Left lung (tissue), 10 donors: ENCODE measurements around the gene TACC2. TPM values are rescaled to one million over a fixed set of nuclear protein-coding genes. Genes with fewer than 3 reads are reported as not detected.
A peak's percentile ranks its signal among the peaks of the same experiment; 100 is the strongest.

Experiments
- ATAC-seq: fragments of 200-7000 bp; cut with Tn5 transposase; one replicate; pipeline ENCODE4 v1.9.1; 2020; ENCODE audit warnings: moderate library complexity
- DNase-seq, 4 donors: peaks; one replicate each; pipeline ENCODE4 v3.0.0-alpha.2; 2013 to 2020
- H3K27ac ChIP-seq, 2 donors: fragments of 200-600 bp; sonication (generic) in 1 of 2; one replicate each; pipeline versions ENCODE4 v1.5.0 to v1.8.0; 2020 to 2021
- H3K27me3 ChIP-seq, 2 donors: fragments of 200-600 bp; sonication (generic) in 1 of 2; one replicate each; pipeline versions ENCODE4 v1.5.0 to v1.8.0; 2020 to 2021
- H3K36me3 ChIP-seq, 2 donors: fragments of 200-600 bp; sonication (generic) in 1 of 2; one replicate each; pipeline versions ENCODE4 v1.5.0 to v1.8.0; 2020 to 2021
- H3K4me1 ChIP-seq, 2 donors: fragments of 200-600 bp; one replicate each; pipeline ENCODE4 v1.8.0; 2021
- H3K4me3 ChIP-seq, 2 donors: fragments of 200-600 bp; sonication (generic) in 1 of 2; one replicate each; pipeline versions ENCODE4 v1.5.0 to v1.8.0; 2020 to 2021; ENCODE audit warnings: mild to moderate bottlenecking in 1 of 2
- H3K9me3 ChIP-seq, 2 donors: fragments of 200-600 bp; sonication (generic) in 1 of 2; one replicate each; pipeline versions ENCODE4 v1.5.0 to v1.8.0; 2020 to 2021
- CTCF ChIP-seq, 2 donors: fragments of 200-600 bp; sonication (generic) in 1 of 2; IDR thresholded peaks; one replicate each; pipeline versions ENCODE4 v1.5.0 to v1.8.0; 2021; ENCODE audit warnings: antibody characterized with exemption in 2 of 2
- intact Hi-C, 2 donors: fragments of 100-400 bp; cut with DNase I; formaldehyde crosslinking; loops; one replicate each; pipeline versions ENCODE4 v1.11.2 to v1.14.2; 2022
- polyA plus RNA-seq, 6 donors: library from polyadenylated mRNA; unstranded; fragments of 120-200 nt; gene quantifications; one replicate each; pipeline ENCODE4 v1.2.1, GENCODE V29; 2013; ENCODE audit not compliant: insufficient read length in 6 of 6
- total RNA-seq, 2 donors: library from RNA; stranded (reverse); fragmentation: NEBNext Ultra II Directional; extraction: Animal tissue kit (Norgen Biotek cat#: 25700); gene quantifications; one replicate each; pipeline ENCODE4 v1.2.1, GENCODE V29; 2021
- donor health status: DM: no; HTN: yes; CAD: no.
- donor health status: DM: no; HTN: no; CAD: no.

The TACC2 gene
- total and polyA plus RNA-seq, 8 donors: 21.0 to 193 (median 23.9) TPM

DNA sequence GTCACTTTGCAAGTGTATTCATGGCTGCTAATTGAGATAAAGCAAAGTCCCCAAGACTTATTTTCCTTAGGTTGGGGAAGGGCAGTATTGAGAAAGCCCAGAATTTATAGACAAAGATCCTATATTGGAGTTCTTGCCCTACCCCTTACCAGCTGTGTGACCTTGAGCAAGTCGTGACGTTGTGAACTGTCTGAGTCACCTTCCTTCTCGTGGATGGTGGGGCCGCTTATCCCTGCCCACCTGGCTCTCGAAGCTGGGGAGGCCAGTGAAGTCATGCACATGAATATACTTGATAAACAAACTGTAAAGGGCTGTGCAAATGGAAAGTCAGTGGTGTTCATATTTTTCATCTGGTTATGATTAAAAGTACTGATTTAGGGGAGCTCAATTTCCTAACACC lies 127.4 kb downstream of the TACC2 start:
- intact Hi-C loops: loop anchor here in 1 of 2 donors (10.0 kb wide), 1 partner anchor 62 kb away; no protein-coding TSS in a partner anchor
- peaks cover 8 to 48% of the 10 kb centered on the region in 2 donors for H3K4me1 ChIP-seq
- no peak for ATAC-seq

DNA sequence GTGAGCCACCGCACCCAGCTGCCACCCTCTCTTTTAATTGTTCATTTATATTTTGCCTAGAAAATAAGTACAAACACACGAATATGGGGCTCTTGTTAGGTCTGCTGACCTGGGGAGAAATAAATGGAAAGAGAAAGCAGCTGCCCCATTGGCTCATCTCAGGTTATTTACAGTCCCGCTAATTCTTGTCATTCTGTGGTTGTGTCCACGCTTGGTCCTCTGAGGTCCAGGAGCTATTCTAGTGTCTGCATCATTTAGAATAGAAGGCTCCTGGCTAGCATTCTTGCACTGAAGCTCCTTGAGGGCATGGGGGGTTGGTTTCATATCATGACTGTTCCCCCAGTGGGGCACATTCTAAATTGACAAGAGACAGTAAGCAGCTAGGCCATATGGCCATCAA lies 128.5 kb downstream of the TACC2 start:
- no peak for ATAC-seq
- intact Hi-C loops: loop anchor here in 1 of 2 donors (10.0 kb wide), 1 partner anchor 63 kb away; no protein-coding TSS in a partner anchor
- H3K27me3 ChIP-seq: peaks cover 0 to 25% of the 10 kb centered on the region in 2 donors
- no peak overlapping the region for H3K4me3 ChIP-seq
- peaks cover 3 to 42% of the 10 kb centered on the region in 2 donors for H3K4me1 ChIP-seq
- TF ChIP-seq CTCF (IDR thresholded peaks at IDR 0.05): no peak
- DNase-seq: no peak
- peak overlapping the region in 1 of 2 donors; percentile 97 for H3K27ac ChIP-seq
- no peaks in the 10 kb centered on the region for H3K36me3 ChIP-seq
- no peaks in the 10 kb centered on the region for H3K9me3 ChIP-seq

More for the DNA sequence above, 127.4 kb downstream of the TACC2 start:
- Histone ChIP-seq H3K36me3 (no peaks in the 10 kb centered on the region), H3K9me3 (no peaks in the 10 kb centered on the region), H3K27me3 (peaks cover 0 to 34% of the 10 kb centered on the region in 2 donors), H3K4me3 (no peak overlapping the region), H3K27ac (peak overlapping the region; percentile 37 to 97)
- TF ChIP-seq CTCF (IDR thresholded peaks at IDR 0.05): no peak
- peak in 1 of 4 donors; percentile 48 for DNase-seq

DNA sequence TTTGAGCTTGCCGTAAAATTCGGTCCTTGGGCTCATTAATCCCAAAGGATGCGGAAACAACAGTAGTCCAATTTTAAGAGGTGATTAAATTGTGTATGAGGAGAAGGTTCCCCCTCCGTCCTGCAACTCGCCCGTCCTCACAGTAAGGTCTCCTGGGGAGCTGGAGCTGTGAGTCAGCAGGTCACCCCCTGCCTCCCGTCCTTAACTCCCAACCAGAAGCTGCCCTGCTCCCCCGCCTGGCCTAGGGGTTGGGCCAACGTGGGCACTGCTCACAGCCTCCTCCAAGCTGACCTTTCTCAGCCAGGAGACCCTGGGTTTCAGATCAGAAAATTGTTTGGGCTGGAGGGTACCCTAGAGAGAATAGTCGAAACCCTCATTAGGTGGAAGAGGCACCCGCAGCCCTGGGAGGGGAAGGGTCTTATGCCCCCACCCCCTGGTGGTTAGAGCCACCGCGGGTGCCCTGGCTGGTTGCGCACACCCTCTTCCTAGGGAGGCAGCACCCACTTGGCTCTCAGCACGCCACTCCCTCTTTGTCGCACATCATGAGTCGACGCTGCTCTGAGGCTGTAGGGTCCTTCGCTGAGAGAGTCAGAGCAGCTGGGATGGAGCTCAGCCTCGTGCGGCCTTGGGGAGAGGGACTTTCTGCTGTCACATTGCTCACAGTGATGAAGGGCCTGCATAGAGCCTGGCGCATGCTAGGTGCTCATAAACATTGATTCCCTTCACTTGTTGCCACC lies 131.2 kb downstream of the TACC2 start:
- Histone ChIP-seq H3K36me3 (no peaks in the 10 kb centered on the region), H3K4me3 (no peak overlapping the region), H3K27ac (peak overlapping the region; percentile 14 to 75), H3K27me3 (no peaks in the 10 kb centered on the region), H3K4me1 (peaks cover 0 to 33% of the 10 kb centered on the region in 2 donors), H3K9me3 (no peaks in the 10 kb centered on the region)
- intact Hi-C loops: no loop called here
- DNase-seq (no peak), ATAC-seq (no peak)
- no peak for TF ChIP-seq CTCF (IDR thresholded peaks at IDR 0.05)

DNA sequence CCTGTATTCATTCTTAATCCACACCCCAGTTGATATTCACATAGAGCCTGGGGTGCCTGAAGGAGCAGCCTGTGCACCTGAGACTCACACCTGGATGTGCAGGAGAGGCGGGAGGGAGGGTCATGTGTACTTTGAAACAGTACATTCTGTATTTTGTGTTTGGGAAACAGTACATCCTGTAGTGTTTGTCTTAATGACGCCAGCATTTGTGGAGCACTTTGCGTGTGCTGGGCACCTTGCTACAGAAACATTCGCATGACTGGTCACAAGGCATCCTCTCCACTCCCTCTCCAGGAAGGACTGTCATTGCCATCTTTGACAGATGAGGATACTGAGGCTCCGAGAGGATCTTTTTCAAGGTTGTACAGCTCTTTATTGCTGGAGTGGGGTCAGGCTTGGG lies 132.1 kb downstream of the TACC2 start:
- no peaks in the 10 kb centered on the region for H3K9me3 ChIP-seq
- peak in 2 of 4 donors; percentile 26 to 70 for DNase-seq
- peak overlapping the region; percentile 14 to 79 for H3K27ac ChIP-seq
- no peaks in the 10 kb centered on the region for H3K27me3 ChIP-seq
- no peak overlapping the region for H3K4me3 ChIP-seq
- intact Hi-C loops: no loop called here
- no peaks in the 10 kb centered on the region for H3K36me3 ChIP-seq
- TF ChIP-seq CTCF (IDR thresholded peaks at IDR 0.05): no peak
- peak; percentile 79 for ATAC-seq
- peaks cover 0 to 26% of the 10 kb centered on the region in 2 donors for H3K4me1 ChIP-seq

- Histone ChIP-seq H3K27me3 (no peaks in the 10 kb centered on the region), H3K27ac (peak overlapping the region; percentile 30 to 47), H3K36me3 (no peaks in the 10 kb centered on the region), H3K4me1 (peaks cover 2 to 22% of the 10 kb centered on the region in 2 donors), H3K9me3 (no peaks in the 10 kb centered on the region), H3K4me3 (no peak overlapping the region)
- DNase-seq (no peak), ATAC-seq (peak; percentile 3)
- TF ChIP-seq CTCF (IDR thresholded peaks at IDR 0.05): no peak
- intact Hi-C loops: no loop called here
Observed at GRCh38 chr10:122122493-122122892, 133.5 kb downstream of the TACC2 start.
